ENCODE measurements around the gene CYP4F22.

Gene CYP4F22

DNA sequence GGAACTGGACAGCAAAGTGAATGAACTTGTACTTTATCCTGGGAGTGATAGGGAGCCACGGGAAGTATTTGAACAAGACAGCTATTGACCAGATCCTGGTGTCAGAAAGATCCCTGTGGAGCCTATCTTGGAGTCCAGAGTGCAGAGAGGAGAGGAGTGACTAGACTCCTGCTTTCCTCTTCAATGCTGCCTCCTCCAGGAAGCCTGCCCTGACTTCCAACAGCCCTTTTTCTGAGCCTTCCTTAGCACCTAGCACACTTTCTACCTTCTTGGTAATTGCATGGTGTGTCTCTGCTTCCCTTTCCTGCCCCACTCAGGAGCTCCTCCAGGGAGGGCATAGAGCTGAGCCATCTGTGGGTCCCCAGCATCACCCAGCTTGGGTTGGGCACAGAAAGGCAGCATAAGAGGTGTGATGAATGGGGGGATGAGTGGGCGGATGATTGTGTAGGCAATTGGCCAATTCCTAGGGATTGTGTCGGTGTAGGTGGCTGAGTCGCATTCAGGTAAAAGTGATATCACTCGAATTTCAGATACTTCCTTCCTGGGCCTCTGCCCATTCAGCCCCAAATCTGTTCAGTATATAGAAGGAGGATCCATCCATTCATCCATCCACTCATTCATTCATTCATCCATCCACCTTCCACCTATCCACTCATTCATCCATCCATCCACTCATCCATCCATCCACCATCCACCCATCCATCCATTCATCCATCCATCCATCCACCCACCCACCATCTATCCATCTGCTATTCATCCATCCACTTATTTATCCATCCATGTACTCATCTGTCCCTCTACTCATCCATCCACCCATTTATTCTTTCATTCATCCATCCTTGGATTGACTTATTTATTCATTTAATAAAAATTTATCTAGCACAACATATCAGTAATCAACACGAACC lies 26.9 kb downstream of the CYP4F22 start:
- DNase-seq = no peak

DNA sequence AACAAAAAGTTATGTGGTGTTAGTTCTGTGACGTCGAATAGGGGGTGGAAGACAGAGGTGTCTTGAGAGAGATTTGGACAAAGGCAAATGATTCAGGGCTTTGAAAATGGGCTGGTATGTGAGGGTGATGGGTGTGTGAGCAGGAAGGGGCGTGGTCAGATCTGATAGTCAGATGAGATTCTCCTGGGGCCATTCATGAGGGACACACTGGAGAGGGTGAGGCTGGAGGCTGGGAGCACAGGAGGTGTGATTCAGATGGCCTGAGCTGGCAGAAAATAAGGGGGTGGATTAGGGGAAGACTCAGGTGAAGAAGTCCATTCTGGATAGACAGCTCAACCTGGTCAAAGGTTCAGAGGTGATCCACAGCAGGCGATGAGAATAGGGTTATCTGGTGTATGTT lies 28.0 kb downstream of the CYP4F22 start:
- DNase-seq = no peak

GRCh38 chr19:15538774-15539173 lies 30.4 kb downstream of the CYP4F22 start:
- no peak for DNase-seq

DNA sequence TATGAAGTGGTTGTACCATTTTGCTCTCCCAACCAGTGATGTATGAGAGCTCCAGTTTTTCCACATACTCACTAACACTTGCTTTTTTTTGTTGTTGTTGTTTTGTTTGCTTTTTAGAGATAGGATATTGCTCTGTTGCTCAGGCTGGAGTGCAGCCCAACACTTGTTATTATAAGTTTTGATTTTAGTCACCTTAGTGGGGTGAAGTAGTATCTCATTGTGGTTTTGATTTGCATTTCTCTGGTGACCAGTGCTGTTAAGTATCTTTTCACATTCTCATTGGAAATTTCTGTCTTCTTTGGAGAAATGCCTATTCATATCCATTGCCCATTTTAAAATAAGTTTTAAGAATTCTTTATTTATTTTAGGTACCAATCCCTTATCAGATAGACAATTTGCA lies 31.3 kb downstream of the CYP4F22 start:
- DNase-seq = no peak

- no peak for DNase-seq
Measured at GRCh38 chr19:15540435-15540834, 32.1 kb downstream of the CYP4F22 start.

- DNase-seq = no peak
Measured at GRCh38 chr19:15544283-15544682, 36.0 kb downstream of the CYP4F22 start.

- no peak for DNase-seq
Measured at GRCh38 chr19:15544970-15545369, 36.6 kb downstream of the CYP4F22 start.

DNA sequence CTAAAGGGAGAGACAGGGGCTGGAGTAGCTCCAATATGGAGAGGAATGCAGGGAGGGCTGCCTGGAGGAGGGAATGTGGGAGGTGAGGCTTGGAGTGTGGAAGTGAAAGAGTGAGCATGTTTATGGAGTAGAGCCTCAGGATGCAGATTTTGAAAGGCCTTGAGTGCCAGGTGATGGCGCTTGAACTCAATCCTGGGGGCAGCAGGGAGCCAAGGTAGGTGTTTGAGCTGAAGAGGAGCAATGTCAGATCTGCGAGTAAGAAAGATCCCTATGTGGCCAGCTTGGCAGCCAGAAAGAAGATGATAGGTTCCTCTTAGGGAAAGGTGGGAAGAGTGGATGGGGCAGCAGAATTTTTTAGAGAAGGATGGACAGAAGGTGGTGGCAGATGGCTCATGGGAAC lies 40.3 kb downstream of the CYP4F22 start:
- no peak for DNase-seq

DNA sequence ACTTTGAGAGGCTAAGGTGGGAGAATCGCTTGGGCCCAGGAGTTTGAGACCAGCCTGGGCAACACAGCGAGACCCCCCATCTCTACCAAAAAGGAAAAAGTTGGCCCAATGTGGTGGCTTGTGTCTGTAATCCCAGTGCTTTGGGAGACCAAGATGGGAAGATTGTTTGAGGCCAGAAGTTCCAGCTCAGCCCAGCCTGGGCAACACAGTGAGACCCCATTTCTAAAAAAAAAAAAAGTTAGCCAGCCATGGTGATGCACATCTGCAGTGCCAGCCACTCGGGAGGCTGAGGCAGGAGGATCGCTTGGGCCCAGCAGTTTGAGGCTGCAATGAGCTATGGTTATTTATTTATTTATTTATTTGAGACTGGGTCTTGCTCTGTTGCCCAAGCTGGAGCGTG lies 41.3 kb downstream of the CYP4F22 start:
- DNase-seq = no peak

- DNase-seq = no peak
Measured at GRCh38 chr19:15550273-15550672, 41.9 kb downstream of the CYP4F22 start.

DNA sequence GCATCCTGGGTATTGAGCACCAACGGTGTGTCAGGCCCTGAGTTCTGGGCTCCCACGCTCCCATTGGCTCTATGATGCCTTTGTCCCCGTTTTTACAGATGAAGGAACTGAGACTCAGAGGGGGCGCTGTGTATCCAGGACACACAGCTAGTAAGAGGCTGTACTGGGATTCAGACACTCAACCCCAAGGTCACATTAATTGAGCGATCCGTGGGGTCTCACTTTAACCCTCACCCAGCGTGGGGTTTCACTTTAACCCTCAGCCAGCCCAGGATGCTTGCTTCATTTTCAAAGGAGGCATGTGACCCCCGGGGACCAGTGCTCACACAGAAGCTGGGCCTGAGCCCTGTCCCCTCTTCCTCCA lies 42.6 kb downstream of the CYP4F22 start:
- peak in 1 of 51 donors; percentile 4 for DNase-seq

- DNase-seq = no peak
Measured at GRCh38 chr19:15551293-15552004, 43.1 kb downstream of the CYP4F22 start.

DNA sequence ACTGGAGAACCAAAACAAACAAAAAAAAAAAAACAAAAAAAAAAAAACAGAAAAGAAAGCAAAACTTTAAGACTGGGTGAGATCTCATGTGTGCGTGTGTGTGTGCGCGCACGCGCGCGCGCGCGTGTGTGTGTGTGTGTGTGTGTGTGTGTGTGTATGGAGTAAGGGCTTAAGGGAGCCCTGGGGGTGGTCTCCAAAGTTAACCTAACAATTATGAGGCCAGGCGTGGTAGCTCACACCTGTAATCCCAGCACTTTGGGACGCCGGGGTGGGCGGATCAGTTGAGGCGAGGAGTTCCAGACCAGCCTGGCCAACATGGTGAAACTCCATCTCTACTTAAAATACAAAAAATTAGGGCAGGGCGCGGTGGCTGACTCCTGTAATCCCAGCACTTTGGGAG lies 46.7 kb downstream of the CYP4F22 start:
- DNase-seq = no peak

GRCh38 chr19:15555759-15556633 lies 47.7 kb downstream of the CYP4F22 start:
- DNase-seq = peak in 50 of 51 donors; percentile 2 to 78 (median 40)

GRCh38 chr19:15556634-15557181 lies 48.4 kb downstream of the CYP4F22 start:
- no peak for DNase-seq

DNA sequence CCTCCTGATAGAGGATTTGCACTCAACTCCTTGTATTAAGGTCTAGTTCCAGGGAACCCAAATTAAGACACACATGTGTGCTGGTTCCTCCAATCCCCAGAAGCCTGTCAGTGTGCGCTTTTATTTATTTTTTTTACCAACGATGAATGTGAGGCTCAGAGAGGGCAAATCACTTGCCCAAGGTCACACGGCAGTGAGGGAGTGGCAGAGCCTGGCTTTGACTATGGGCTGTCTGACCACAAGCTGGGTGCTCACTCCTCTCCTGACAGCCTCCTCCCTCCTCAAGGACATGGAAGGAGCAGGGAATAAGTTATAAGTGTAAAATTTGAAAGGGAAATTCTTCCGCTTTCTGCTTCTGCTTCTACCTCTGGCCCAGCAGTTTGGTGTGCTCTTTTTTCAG lies 48.9 kb downstream of the CYP4F22 start:
- DNase-seq = no peak

GRCh38 chr19:15562145-15562544 lies 53.8 kb downstream of the CYP4F22 start:
- no peak for DNase-seq

GRCh38 chr19:15562861-15563260 lies 54.5 kb downstream of the CYP4F22 start:
- DNase-seq = no peak

DNA sequence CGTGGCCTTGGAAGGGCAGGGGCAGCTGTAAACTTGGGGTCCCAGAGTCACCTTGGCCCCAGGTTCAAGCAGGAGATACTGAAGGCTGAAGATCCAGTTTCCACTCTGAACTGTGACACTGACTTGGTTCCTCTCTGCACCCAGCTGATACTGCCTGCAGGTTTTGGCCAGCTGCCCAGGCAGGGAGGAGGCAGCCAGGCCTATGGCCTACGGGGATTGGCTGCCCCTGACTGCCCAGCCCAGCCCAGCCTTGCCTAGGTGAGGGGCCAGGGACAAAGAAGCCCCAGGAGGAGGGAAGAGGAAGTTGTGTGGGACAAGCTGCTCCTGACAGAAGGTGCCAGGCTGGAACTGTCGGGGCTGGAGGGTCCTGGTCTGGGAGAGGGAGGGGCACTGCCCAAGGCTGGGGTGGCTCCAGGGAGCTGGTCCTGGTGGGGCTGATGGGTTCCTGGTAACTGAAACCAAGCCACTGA lies 55.0 kb downstream of the CYP4F22 start:
- peak in 1 of 51 donors; percentile 1 for DNase-seq

DNA sequence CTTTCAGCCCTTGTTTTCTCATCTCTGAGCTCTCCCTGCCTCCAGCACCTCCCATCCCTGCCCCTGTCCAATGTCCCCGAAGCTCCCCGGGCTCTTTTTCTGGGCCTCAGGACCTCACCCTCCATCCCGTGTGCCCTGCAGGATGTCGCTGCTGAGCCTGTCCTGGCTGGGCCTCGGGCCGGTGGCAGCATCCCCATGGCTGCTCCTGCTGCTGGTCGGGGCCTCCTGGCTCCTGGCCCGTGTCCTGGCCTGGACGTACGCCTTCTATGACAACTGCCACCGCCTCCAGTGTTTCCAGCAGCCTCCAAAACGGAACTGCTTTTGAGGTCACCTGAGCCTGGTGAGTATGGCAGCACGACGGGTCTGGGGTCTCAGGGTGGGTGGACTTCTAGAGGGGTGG lies 55.6 kb downstream of the CYP4F22 start:
- DNase-seq = no peak

GRCh38 chr19:15564534-15565168 lies 56.3 kb downstream of the CYP4F22 start:
- DNase-seq = no peak

Measured in hypothalamus (tissue), 51 donors.